H1 (cell line): ENCODE results near the gene RASD2. TPM values are rescaled to one million over a fixed set of nuclear protein-coding genes. Genes with fewer than 3 reads are reported as not detected.
A peak's percentile ranks its signal among the peaks of the same experiment; 100 is the strongest.

ENCODE experiments used
- CTCF ChIA-PET: fragments of 300-600 bp; sonication (Branson Sonifier 250); formaldehyde crosslinking; loops from one replicate; lab custom pipeline; 2021; ENCODE audit not compliant: partially characterized antibody; lab: Charles Lee
- POLR2A ChIA-PET: fragments of 300-600 bp; sonication (Branson Sonifier 250); formaldehyde crosslinking; loops from one replicate; lab custom pipeline; 2021; ENCODE audit warnings: inconsistent platforms; ENCODE audit not compliant: partially characterized antibody; lab: Charles Lee
- DNase-seq, 2 experiments: peaks; one replicate each; pipeline versions ENCODE4 v3.0.0 to v3.0.0-alpha.2; 2010 to 2022; ENCODE audit warnings: low spot score in 2 of 2, low read depth in 1 of 2, mixed read lengths in 1 of 2
- FAIRE-seq: peaks from 2 replicates; lab custom pipeline; 2011; peaks lifted over from hg19 to GRCh38; lab: Jason Lieb, UNC
- H2AFZ ChIP-seq: 2 replicates; pipeline ENCODE4 v1.8.1; 2012; ENCODE audit warnings: low read length, inconsistent platforms
- H2AK5ac ChIP-seq: 2 replicates; pipeline ENCODE4 v1.6.1; 2013; ENCODE audit warnings: low read depth, low read length
- H2BK120ac ChIP-seq: replicated peaks from 2 replicates; pipeline ENCODE3; 2013; ENCODE audit warnings: low read depth, low read length, inconsistent platforms
- H2BK12ac ChIP-seq: 2 replicates; pipeline ENCODE4 v1.6.1; 2013; ENCODE audit warnings: low read depth, low read length
- H2BK15ac ChIP-seq: 2 replicates; pipeline ENCODE4 v1.6.1; 2013; ENCODE audit warnings: low read length
- H2BK20ac ChIP-seq: 2 replicates; pipeline ENCODE4 v1.6.1; 2013; ENCODE audit warnings: low read length
- H2BK5ac ChIP-seq: 2 replicates; pipeline ENCODE4 v1.6.1; 2013; ENCODE audit warnings: low read depth, low read length
- H3K14ac ChIP-seq: 2 replicates; pipeline ENCODE4 v1.6.1; 2013; ENCODE audit warnings: inconsistent platforms; ENCODE audit not compliant: insufficient read length
- H3K18ac ChIP-seq: 2 replicates; pipeline ENCODE4 v1.6.1; 2013; ENCODE audit warnings: low read length; ENCODE audit errors: extremely low read depth
- H3K23ac ChIP-seq: 2 replicates; pipeline ENCODE4 v1.6.1; 2013; ENCODE audit warnings: inconsistent platforms; ENCODE audit not compliant: insufficient read length
- H3K23me2 ChIP-seq: 2 replicates; pipeline ENCODE4 v1.6.1; 2013; ENCODE audit warnings: low read depth, low read length
- H3K27ac ChIP-seq: 2 replicates; pipeline ENCODE4 v1.6.1; 2011; ENCODE audit warnings: low read depth, low read length, inconsistent platforms
- H3K27me3 ChIP-seq, 4 experiments: replicated peaks in 1 of 4; 1 replicate in 1 of 4; 2 replicates in 3 of 4; pipeline versions ENCODE4 v1.6.1 to v1.8.1; 2011 to 2013; ENCODE audit warnings: low read length in 3 of 4, mild to moderate bottlenecking in 3 of 4, inconsistent platforms in 2 of 4, mixed read lengths in 2 of 4, moderate library complexity in 1 of 4; ENCODE audit not compliant: control insufficient read depth in 3 of 4, insufficient read depth in 3 of 4; ENCODE audit errors: extremely low read depth in 1 of 4
- H3K36me3 ChIP-seq, 4 experiments: 2 replicates each; pipeline versions ENCODE4 v1.6.1 to v1.8.1; 2011 to 2013; ENCODE audit warnings: mild to moderate bottlenecking in 4 of 4, low read length in 3 of 4, moderate library complexity in 2 of 4, control low read depth in 1 of 4, inconsistent platforms in 1 of 4; ENCODE audit not compliant: insufficient read depth in 4 of 4, control insufficient read depth in 2 of 4
- H3K4ac ChIP-seq: replicated peaks from 2 replicates; pipeline ENCODE3; 2013; ENCODE audit warnings: low read length, low read depth, mixed read lengths, inconsistent platforms; ENCODE audit not compliant: insufficient read length
- H3K4me1 ChIP-seq, 4 experiments: replicated peaks in 1 of 4; 1 replicate in 1 of 4; 2 replicates in 3 of 4; pipeline versions ENCODE4 v1.6.1 to v1.8.1; 2011 to 2013; ENCODE audit warnings: low read length in 3 of 4, inconsistent platforms in 2 of 4, mixed read lengths in 1 of 4; ENCODE audit not compliant: insufficient read depth in 4 of 4, control insufficient read depth in 3 of 4
- H3K4me2 ChIP-seq, 2 experiments: 2 replicates each; pipeline versions ENCODE4 v1.6.1 to v1.8.1; 2011 to 2013; ENCODE audit warnings: low read depth in 2 of 2, low read length in 2 of 2, control low read depth in 1 of 2, inconsistent platforms in 1 of 2, mild to moderate bottlenecking in 1 of 2; ENCODE audit not compliant: insufficient read depth in 1 of 2
- H3K4me3 ChIP-seq, 4 experiments: fragments of 200-600, 300-600 bp in 1 of 4; sonication (generic), shearing (Covaris generic), sonication (Bioruptor Twin) in 1 of 4; 2 replicates each; pipeline versions ENCODE4 v1.5.1 to v1.8.1; 2011 to 2016; ENCODE audit warnings: low read length in 4 of 4, low read depth in 3 of 4, control low read depth in 2 of 4, inconsistent platforms in 2 of 4, mild to moderate bottlenecking in 2 of 4, mixed read lengths in 1 of 4, moderate library complexity in 1 of 4; ENCODE audit not compliant: insufficient read depth in 2 of 4; ENCODE audit errors: extremely low read depth in 1 of 4
- H3K56ac ChIP-seq: replicated peaks from 2 replicates; pipeline ENCODE3; 2013; ENCODE audit warnings: low read depth, mild to moderate bottlenecking, mixed read lengths, low read length, inconsistent platforms; ENCODE audit not compliant: insufficient read length
- H3K79me1 ChIP-seq: 2 replicates; pipeline ENCODE4 v1.6.1; 2013; ENCODE audit warnings: low read depth, low read length, control low read depth
- H3K79me2 ChIP-seq, 2 experiments: 2 replicates each; pipeline versions ENCODE4 v1.6.1 to v1.8.1; 2012 to 2013; ENCODE audit warnings: low read length in 2 of 2, mild to moderate bottlenecking in 2 of 2, inconsistent platforms in 1 of 2; ENCODE audit not compliant: insufficient read depth in 2 of 2, control insufficient read depth in 1 of 2
- H3K9ac ChIP-seq, 4 experiments: replicated peaks in 1 of 4; 1 replicate in 1 of 4; 2 replicates in 3 of 4; pipeline versions ENCODE4 v1.6.1 to v1.8.1; 2011 to 2013; ENCODE audit warnings: low read depth in 3 of 4, low read length in 3 of 4, control low read depth in 2 of 4, mild to moderate bottlenecking in 2 of 4, moderate library complexity in 2 of 4, inconsistent platforms in 1 of 4; ENCODE audit errors: extremely low read depth in 1 of 4
- H3K9me3 ChIP-seq, 2 experiments: 2 replicates each; pipeline versions ENCODE4 v1.6.1 to v1.8.1; 2012 to 2013; ENCODE audit warnings: mild to moderate bottlenecking in 2 of 2, moderate library complexity in 2 of 2, control low read depth in 1 of 2, inconsistent platforms in 1 of 2, low read depth in 1 of 2, low read length in 1 of 2, mixed read lengths in 1 of 2; ENCODE audit not compliant: insufficient read depth in 2 of 2
- H4K20me1 ChIP-seq, 2 experiments: replicated peaks in 1 of 2; 2 replicates each; pipeline versions ENCODE3 to v1.8.1; 2011 to 2013; ENCODE audit warnings: inconsistent platforms in 2 of 2, low read length in 2 of 2, mild to moderate bottlenecking in 1 of 2; ENCODE audit not compliant: insufficient read depth in 2 of 2, control insufficient read depth in 1 of 2
- H4K5ac ChIP-seq: 2 replicates; pipeline ENCODE4 v1.6.1; 2013; ENCODE audit warnings: low read length, low read depth, mixed read lengths, inconsistent platforms; ENCODE audit not compliant: insufficient read length
- H4K8ac ChIP-seq: 2 replicates; pipeline ENCODE4 v1.8.0; 2013; ENCODE audit warnings: mild to moderate bottlenecking, moderate library complexity, low read length, inconsistent platforms; ENCODE audit not compliant: insufficient read depth; ENCODE audit errors: extremely low read depth
- H4K91ac ChIP-seq: replicated peaks from 2 replicates; pipeline ENCODE3; 2013; ENCODE audit warnings: low read length, mixed read lengths, inconsistent platforms; ENCODE audit not compliant: insufficient read length
- CBX8 ChIP-seq: fragments of 300-800, 300-1000 bp; sonication (generic); IDR thresholded peaks from 2 replicates; pipeline ENCODE4 v1.7.1; 2016; ENCODE audit warnings: low read depth, low read length, borderline replicate concordance
- CTCF ChIP-seq, 3 experiments: IDR thresholded peaks; 1 replicate in 2 of 3; 2 replicates in 1 of 3; pipeline versions ENCODE4 v1.5.1 to v1.6.1; 2011; ENCODE audit warnings: low read length in 3 of 3, mild to moderate bottlenecking in 3 of 3, inconsistent platforms in 2 of 3, low read depth in 1 of 3, moderate library complexity in 1 of 3; ENCODE audit not compliant: insufficient read depth in 1 of 3; ENCODE audit errors: control extremely low read depth in 1 of 3
- EP300 ChIP-seq, 2 experiments: IDR thresholded peaks; 1 replicate in 1 of 2; 2 replicates in 1 of 2; pipeline ENCODE4 v1.6.1; 2011 to 2012; ENCODE audit warnings: low read depth in 2 of 2, low read length in 2 of 2, mild to moderate bottlenecking in 2 of 2, borderline replicate concordance in 1 of 2, inconsistent platforms in 1 of 2, moderate library complexity in 1 of 2
- PHF8 ChIP-seq: fragments of 200-600 bp; sonication (generic); conservative IDR thresholded peaks from 2 replicates; pipeline ENCODE4 v1.7.1; 2012; ENCODE audit warnings: low read depth, mild to moderate bottlenecking, inconsistent platforms, low read length, moderate library complexity
- SP2 ChIP-seq: IDR thresholded peaks from 2 replicates; pipeline ENCODE4 v1.6.1; 2012; ENCODE audit warnings: mild to moderate bottlenecking, low read length, inconsistent platforms
- SP4 ChIP-seq: IDR thresholded peaks from 2 replicates; pipeline ENCODE4 v1.6.1; 2012; ENCODE audit warnings: low read length, inconsistent platforms
- SUZ12 ChIP-seq: fragments of 200-600 bp; sonication (generic); IDR thresholded peaks from 2 replicates; pipeline ENCODE4 v1.6.1; 2012; ENCODE audit warnings: mild to moderate bottlenecking, inconsistent platforms, low read length, moderate library complexity, mixed read lengths
- WGBS, 2 experiments: shearing (Covaris generic) in 1 of 2; methylation state at CpG; one replicate each; pipeline versions ENCODE4 v1.1.6 to v1.1.7; 2013 to 2015; ENCODE audit warnings: low lambda C conversion rate in 2 of 2, mixed read lengths in 2 of 2, inconsistent platforms in 1 of 2, low coverage in 1 of 2, missing lambda C conversion rate in 1 of 2; ENCODE audit not compliant: insufficient replicate concordance in 2 of 2, insufficient coverage in 1 of 2, insufficient read length in 1 of 2; ENCODE audit errors: extremely low coverage in 1 of 2, missing lambda C conversion rate in 1 of 2; 5-methylcytosine and 5-hydroxymethylcytosine counted together
- polyA plus RNA-seq, 7 experiments: library from polyadenylated mRNA; depleted of rRNA in 3 of 7; stranded (reverse) in 5 of 7; unstranded in 2 of 7; fragments of >200 nt in 5 of 7; fragments of 200-250 nt in 2 of 7; gene quantifications; 1 replicate in 5 of 7; 2 replicates in 1 of 7; 4 replicates in 1 of 7; pipeline versions ENCODE4 v1.2.1 to v1.2.3, GENCODE V29; 2011 to 2013; ENCODE audit warnings: missing spikeins in 2 of 7, mixed read lengths in 2 of 7
- total RNA-seq: library from RNA; stranded (reverse); fragmentation: NEBNext Ultra II Directional; extraction: Animal tissue kit (Norgen Biotek cat#: 25700); gene quantifications from 2 replicates; pipeline ENCODE4 v1.2.1, GENCODE V29; 2021

RASD2 gene
- total and polyA plus RNA-seq, 2 of the 8 experiments (the other 6 are each of a cell fraction or from before 2014, with no cell fraction given) = 1.9 to 5.1 TPM

- no peak overlapping the region for H2BK15ac ChIP-seq
- ChIA-PET CTCF (interaction anchor here (0.9 to 1.7 kb wide), 6 partner anchors 48 to 193 kb away, joined by 3 to 10 read pairs (median 4); no protein-coding TSS in a partner anchor), POLR2A (interaction anchor here (1.1 kb wide), 1 partner anchor 8 kb away, joined by 3 read pairs; no protein-coding TSS in a partner anchor)
- no peak overlapping the region for H2BK20ac ChIP-seq
- H3K9ac ChIP-seq = no peak overlapping the region
- H3K4ac ChIP-seq = no peak overlapping the region
- peak overlapping the region; percentile 19; the same call in 1 of the 2 replicates for H2BK12ac ChIP-seq
- H3K9me3 ChIP-seq = no peaks in the 10 kb centered on the region
- H3K79me1 ChIP-seq = no peaks in the 10 kb centered on the region
- no peak for TF ChIP-seq PHF8
- TF ChIP-seq CBX8 = no peak
- no peak for TF ChIP-seq SP2
- TF ChIP-seq SUZ12 = no peak
- no peak for TF ChIP-seq SP4
- TF ChIP-seq CTCF (IDR thresholded peaks at IDR 0.05; ENCODE audit: control extremely low read depth in 1 of 3, insufficient read depth in 1 of 3, low read depth in 1 of 3, low read length in 3 of 3) = no peak
- no peak for TF ChIP-seq EP300 (IDR thresholded peaks at IDR 0.05; ENCODE audit: borderline replicate concordance in 1 of 2, low read depth in 2 of 2, low read length in 2 of 2)
- H4K91ac ChIP-seq = no peak overlapping the region
- no peak overlapping the region for H2AK5ac ChIP-seq
- H3K27ac ChIP-seq = no peak overlapping the region
- no peak overlapping the region for H2BK5ac ChIP-seq
- no peaks in the 10 kb centered on the region for H4K20me1 ChIP-seq
- no peak overlapping the region for H3K4me2 ChIP-seq
- H3K27me3 ChIP-seq = peaks cover 0 to 28% (median 16%) of the 10 kb centered on the region in 4 experiments; a peak in 5 of 7 replicates
- H2BK120ac ChIP-seq = no peak overlapping the region
- H4K8ac ChIP-seq = no peak overlapping the region
- 69% methylated on average over 3 of the region's 3 CpGs; no CpG with 5 or more reads in 1 of the 2 experiments for WGBS, 2 experiments
- no peak overlapping the region for H2AFZ ChIP-seq
- H3K14ac ChIP-seq = no peak overlapping the region
- DNase-seq = no peak
- no peaks in the 10 kb centered on the region for H3K36me3 ChIP-seq
- H3K18ac ChIP-seq = no peak overlapping the region
- no peak overlapping the region for H3K4me3 ChIP-seq
- peaks cover 4 to 40% (median 22%) of the 10 kb centered on the region in 4 experiments for H3K4me1 ChIP-seq
- H3K23me2 ChIP-seq = peaks cover 9% of the 10 kb centered on the region; the same call in 1 of the 2 replicates
- FAIRE-seq = no peak
- H4K5ac ChIP-seq = no peak overlapping the region
- H3K56ac ChIP-seq = no peak overlapping the region
- no peak overlapping the region for H3K23ac ChIP-seq
- no peaks in the 10 kb centered on the region for H3K79me2 ChIP-seq
Measured at GRCh38 chr22:35544189-35544588, 3.6 kb downstream of the RASD2 start.
